Nephron progenitor cell (in vitro differentiated cells): ENCODE results near the gene IFI27L1.

ENCODE experiments used
- DNase-seq: peaks from one replicate; pipeline ENCODE4 v3.0.0; 2021
- H3K27ac Mint-ChIP-seq: 2 replicates; pipeline ENCODE4 v1.8.0; 2021; ENCODE audit warnings: mild to moderate bottlenecking, moderate library complexity, mixed read lengths
- H3K27me3 Mint-ChIP-seq: 2 replicates; pipeline ENCODE4 v1.8.0; 2021; ENCODE audit warnings: mild to moderate bottlenecking, low read depth, mixed read lengths; ENCODE audit not compliant: poor library complexity
- H3K36me3 Mint-ChIP-seq: 2 replicates; pipeline ENCODE4 v1.8.0; 2021; ENCODE audit warnings: low read depth, mixed read lengths
- H3K4me1 Mint-ChIP-seq: 2 replicates; pipeline ENCODE4 v1.8.0; 2021; ENCODE audit warnings: mixed read lengths
- H3K4me3 Mint-ChIP-seq: 2 replicates; pipeline ENCODE4 v1.8.0; 2021; ENCODE audit warnings: mild to moderate bottlenecking, moderate library complexity, mixed read lengths
- H3K9me3 Mint-ChIP-seq: 2 replicates; pipeline ENCODE4 v1.8.0; 2021; ENCODE audit warnings: mild to moderate bottlenecking, moderate library complexity, mixed read lengths
- CTCF ChIP-seq: fragments of 200-600 bp; sonication (generic); IDR thresholded peaks from 2 replicates; pipeline ENCODE4 v1.5.0; 2021; ENCODE audit warnings: antibody characterized with exemption

The IFI27L1 gene

GRCh38 chr14:94050231-94050880 is 30.8 kb upstream of the IFI27L1 start:
- no peak for DNase-seq
- H3K27me3 Mint-ChIP-seq = peaks cover 6% of the 10 kb centered on the region
- no peak overlapping the region for H3K27ac Mint-ChIP-seq
- no peak overlapping the region for H3K4me3 Mint-ChIP-seq
- no peaks in the 10 kb centered on the region for H3K9me3 Mint-ChIP-seq
- no peak for TF ChIP-seq CTCF
- H3K4me1 Mint-ChIP-seq = no peaks in the 10 kb centered on the region
- H3K36me3 Mint-ChIP-seq = peaks cover 61% of the 10 kb centered on the region

GRCh38 chr14:94051115-94051514 is 30.0 kb upstream of the IFI27L1 start:
- Mint-ChIP-seq H3K36me3 (peaks cover 61% of the 10 kb centered on the region), H3K4me3 (no peak overlapping the region), H3K9me3 (no peaks in the 10 kb centered on the region), H3K4me1 (no peaks in the 10 kb centered on the region), H3K27ac (no peak overlapping the region), H3K27me3 (peaks cover 6% of the 10 kb centered on the region)
- peak; percentile 18 for TF ChIP-seq CTCF
- DNase-seq = no peak

- DNase-seq = no peak
- Mint-ChIP-seq H3K4me3 (no peak overlapping the region), H3K9me3 (no peaks in the 10 kb centered on the region), H3K27ac (no peak overlapping the region), H3K27me3 (peaks cover 6% of the 10 kb centered on the region), H3K4me1 (no peaks in the 10 kb centered on the region), H3K36me3 (peaks cover 68% of the 10 kb centered on the region)
- TF ChIP-seq CTCF = no peak
Observed at GRCh38 chr14:94051779-94052178, 29.3 kb upstream of the IFI27L1 start.

- no peak for TF ChIP-seq CTCF
Observed at GRCh38 chr14:94052199-94052598, 28.9 kb upstream of the IFI27L1 start.

GRCh38 chr14:94052662-94053061 is 28.4 kb upstream of the IFI27L1 start:
- H3K27me3 Mint-ChIP-seq = peaks cover 6% of the 10 kb centered on the region
- H3K27ac Mint-ChIP-seq = peak overlapping the region; percentile 14
- no peaks in the 10 kb centered on the region for H3K4me1 Mint-ChIP-seq
- H3K9me3 Mint-ChIP-seq = no peaks in the 10 kb centered on the region
- H3K36me3 Mint-ChIP-seq = peaks cover 68% of the 10 kb centered on the region
- DNase-seq = no peak
- no peak for TF ChIP-seq CTCF
- H3K4me3 Mint-ChIP-seq = no peak overlapping the region

More at GRCh38 chr14:94052199-94052598, 28.9 kb upstream of the IFI27L1 start:
- no peak for DNase-seq
- Mint-ChIP-seq H3K4me3 (no peak overlapping the region), H3K36me3 (peaks cover 68% of the 10 kb centered on the region), H3K27ac (peak overlapping the region; percentile 14), H3K27me3 (peaks cover 6% of the 10 kb centered on the region), H3K9me3 (no peaks in the 10 kb centered on the region), H3K4me1 (no peaks in the 10 kb centered on the region)

GRCh38 chr14:94054401-94054800 is 26.7 kb upstream of the IFI27L1 start:
- Mint-ChIP-seq H3K27ac (no peak overlapping the region), H3K4me1 (no peaks in the 10 kb centered on the region), H3K4me3 (no peak overlapping the region), H3K9me3 (no peaks in the 10 kb centered on the region), H3K27me3 (peaks cover 6% of the 10 kb centered on the region), H3K36me3 (peaks cover 76% of the 10 kb centered on the region)
- DNase-seq = no peak
- no peak for TF ChIP-seq CTCF
